WERI-Rb-1 (cell line): ENCODE results near the gene DYNC2H1.

Experiments used
- DNase-seq: peaks from one replicate; pipeline ENCODE4 v3.0.0-alpha.2; 2020
- H3K27ac ChIP-seq: fragments of 250-450 bp; sonication (Bioruptor Pico); 2 replicates; pipeline ENCODE4 v1.5.1; 2020; ENCODE audit warnings: mild to moderate bottlenecking, moderate library complexity
- H3K27me3 ChIP-seq: fragments of 250-450 bp; sonication (Bioruptor Pico); 2 replicates; pipeline ENCODE4 v1.5.1; 2021; ENCODE audit warnings: mild to moderate bottlenecking, low read depth, moderate library complexity; ENCODE audit not compliant: insufficient read depth, severe bottlenecking
- H3K36me3 ChIP-seq: fragments of 250-450 bp; sonication (Bioruptor Pico); 2 replicates; pipeline ENCODE4 v1.5.1; 2020; ENCODE audit warnings: mild to moderate bottlenecking, moderate library complexity
- H3K4me3 ChIP-seq: 2 replicates; pipeline ENCODE4 v1.5.1; 2011; ENCODE audit warnings: low read depth, mild to moderate bottlenecking, control low read depth, low read length
- H3K9me3 ChIP-seq: fragments of 250-450 bp; sonication (Bioruptor Pico); 2 replicates; pipeline ENCODE4 v1.5.1; 2021; ENCODE audit warnings: mild to moderate bottlenecking, moderate library complexity; ENCODE audit not compliant: severe bottlenecking
- TF ChIP-seq, protein P1 (sequence below): IDR thresholded peaks from 2 replicates; pipeline ENCODE4 v1.5.1; 2011; ENCODE audit warnings: low read depth, mild to moderate bottlenecking, control low read depth, inconsistent platforms, low read length

Gene DYNC2H1

GRCh38 chr11:103257360-103257759 lies 148.1 kb downstream of the DYNC2H1 start:
- Histone ChIP-seq H3K36me3 (no peaks in the 10 kb centered on the region), H3K27me3 (no peaks in the 10 kb centered on the region), H3K27ac (no peak overlapping the region), H3K4me3 (no peak overlapping the region), H3K9me3 (no peaks in the 10 kb centered on the region)
- TF ChIP-seq, protein P1, sequence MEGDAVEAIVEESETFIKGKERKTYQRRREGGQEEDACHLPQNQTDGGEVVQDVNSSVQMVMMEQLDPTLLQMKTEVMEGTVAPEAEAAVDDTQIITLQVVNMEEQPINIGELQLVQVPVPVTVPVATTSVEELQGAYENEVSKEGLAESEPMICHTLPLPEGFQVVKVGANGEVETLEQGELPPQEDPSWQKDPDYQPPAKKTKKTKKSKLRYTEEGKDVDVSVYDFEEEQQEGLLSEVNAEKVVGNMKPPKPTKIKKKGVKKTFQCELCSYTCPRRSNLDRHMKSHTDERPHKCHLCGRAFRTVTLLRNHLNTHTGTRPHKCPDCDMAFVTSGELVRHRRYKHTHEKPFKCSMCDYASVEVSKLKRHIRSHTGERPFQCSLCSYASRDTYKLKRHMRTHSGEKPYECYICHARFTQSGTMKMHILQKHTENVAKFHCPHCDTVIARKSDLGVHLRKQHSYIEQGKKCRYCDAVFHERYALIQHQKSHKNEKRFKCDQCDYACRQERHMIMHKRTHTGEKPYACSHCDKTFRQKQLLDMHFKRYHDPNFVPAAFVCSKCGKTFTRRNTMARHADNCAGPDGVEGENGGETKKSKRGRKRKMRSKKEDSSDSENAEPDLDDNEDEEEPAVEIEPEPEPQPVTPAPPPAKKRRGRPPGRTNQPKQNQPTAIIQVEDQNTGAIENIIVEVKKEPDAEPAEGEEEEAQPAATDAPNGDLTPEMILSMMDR = peak; percentile 40
- DNase-seq = peak; percentile 24

GRCh38 chr11:103266167-103266831 lies 157.1 kb downstream of the DYNC2H1 start:
- TF ChIP-seq, protein P1 = no peak
- H3K4me3 ChIP-seq = no peak overlapping the region
- H3K27ac ChIP-seq = no peak overlapping the region
- no peak for DNase-seq
- H3K27me3 ChIP-seq = no peaks in the 10 kb centered on the region
- H3K36me3 ChIP-seq = no peaks in the 10 kb centered on the region
- no peaks in the 10 kb centered on the region for H3K9me3 ChIP-seq

- no peak overlapping the region for H3K4me3 ChIP-seq
- no peak overlapping the region for H3K27ac ChIP-seq
- no peaks in the 10 kb centered on the region for H3K27me3 ChIP-seq
- H3K36me3 ChIP-seq = no peaks in the 10 kb centered on the region
- TF ChIP-seq, protein P1 = no peak
- no peaks in the 10 kb centered on the region for H3K9me3 ChIP-seq
- DNase-seq = no peak
These were observed 163.7 kb downstream of the DYNC2H1 start for GRCh38 chr11:103272876-103273275.

DNA sequence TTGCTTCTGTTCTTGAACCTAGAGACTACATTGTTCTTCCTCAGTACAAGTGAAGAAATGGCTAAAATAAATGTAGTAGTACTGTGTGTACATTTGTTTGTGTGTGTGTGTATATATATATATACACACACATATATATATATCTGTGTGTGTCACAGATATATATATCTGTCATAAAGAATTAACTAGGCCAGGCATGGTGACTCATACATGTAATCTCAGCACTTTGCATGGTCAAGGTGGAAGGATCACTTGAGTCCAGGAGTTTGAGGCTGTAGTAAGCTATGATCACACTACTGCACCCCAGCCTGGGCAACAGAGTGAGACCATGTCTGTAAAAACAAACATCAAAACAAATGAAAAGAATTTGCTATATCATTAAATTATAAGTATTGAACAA lies 164.8 kb downstream of the DYNC2H1 start:
- H3K27ac ChIP-seq = no peak overlapping the region
- no peaks in the 10 kb centered on the region for H3K9me3 ChIP-seq
- TF ChIP-seq, protein P1 = no peak
- H3K36me3 ChIP-seq = no peaks in the 10 kb centered on the region
- DNase-seq = no peak
- H3K27me3 ChIP-seq = no peaks in the 10 kb centered on the region
- H3K4me3 ChIP-seq = no peak overlapping the region

DNA sequence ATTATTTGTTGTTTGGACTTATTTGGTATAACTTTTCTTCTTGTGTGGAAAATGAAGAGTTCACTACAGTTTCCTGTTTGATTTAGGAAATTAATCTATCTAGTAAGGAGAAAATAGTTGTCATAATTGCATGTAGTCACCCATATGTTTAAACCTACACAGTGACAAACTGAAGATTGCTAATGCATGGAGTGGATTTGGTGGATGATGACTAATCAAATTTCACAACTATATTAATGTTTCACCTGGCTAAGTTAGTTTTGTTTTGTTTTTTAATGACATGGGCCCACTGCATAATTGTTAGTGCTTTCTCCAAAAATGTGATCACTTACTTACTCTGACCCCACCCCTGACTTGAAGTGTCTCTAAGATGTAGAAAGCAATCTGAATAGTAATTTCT lies 170.6 kb downstream of the DYNC2H1 start:
- H3K27me3 ChIP-seq = no peaks in the 10 kb centered on the region
- no peak overlapping the region for H3K27ac ChIP-seq
- no peaks in the 10 kb centered on the region for H3K36me3 ChIP-seq
- H3K9me3 ChIP-seq = no peaks in the 10 kb centered on the region
- TF ChIP-seq, protein P1 = no peak
- DNase-seq = no peak
- no peak overlapping the region for H3K4me3 ChIP-seq

GRCh38 chr11:103281301-103281700 lies 172.1 kb downstream of the DYNC2H1 start:
- no peaks in the 10 kb centered on the region for H3K36me3 ChIP-seq
- H3K4me3 ChIP-seq = no peak overlapping the region
- H3K27ac ChIP-seq = no peak overlapping the region
- H3K27me3 ChIP-seq = no peaks in the 10 kb centered on the region
- no peaks in the 10 kb centered on the region for H3K9me3 ChIP-seq
- DNase-seq = no peak
- TF ChIP-seq, protein P1 = no peak
